Measurements from ENCODE around the gene MYADM. TPM values are rescaled to one million over a fixed set of nuclear protein-coding genes. Genes with fewer than 3 reads are reported as not detected.

MYADM gene
- total and polyA plus RNA-seq, 2 of the 13 experiments (the other 11 are each of a cell fraction or from before 2014, with no cell fraction given), result 19.9 to 38.1 TPM

GRCh38 chr19:53867225-53868090 is at the start of gene MYADM (continued):
- TF ChIP-seq SP5 (CRISPR knock-in tag; IDR thresholded peaks at IDR 0.05; ENCODE audit: borderline replicate concordance, low read depth) (peak; percentile 91), CREB3 (CRISPR knock-in tag; IDR thresholded peaks at IDR 0.05) (no peak), PTBP1 (IDR thresholded peaks at IDR 0.05; ENCODE audit: low read depth, low read length, poor library complexity, severe bottlenecking) (no peak), ZNF772 (CRISPR knock-in tag; IDR thresholded peaks at IDR 0.05) (peak; percentile 91; the same call in 1 of the 2 replicates), ELF4 (CRISPR knock-in tag; IDR thresholded peaks at IDR 0.05; ENCODE audit: borderline replicate concordance) (0 out of 2 replicates have a peak, but pooled peaks have one; percentile 17), WIZ (CRISPR knock-in tag; IDR thresholded peaks at IDR 0.05) (no peak), MTERF4 (CRISPR knock-in tag; IDR thresholded peaks at IDR 0.05) (no peak), ERF (CRISPR knock-in tag; IDR thresholded peaks at IDR 0.05) (peak; percentile 95), MED8 (CRISPR knock-in tag; IDR thresholded peaks at IDR 0.05; ENCODE audit: insufficient replicate concordance) (peak; percentile 26), SRY (CRISPR knock-in tag; IDR thresholded peaks at IDR 0.05) (0 out of 2 replicates have a peak, but pooled peaks have one; percentile 68), ZNF343 (CRISPR knock-in tag; IDR thresholded peaks at IDR 0.05) (no peak), DZIP1 (CRISPR knock-in tag; IDR thresholded peaks at IDR 0.05) (no peak), HMGXB3 (CRISPR knock-in tag; IDR thresholded peaks at IDR 0.05; ENCODE audit: borderline replicate concordance) (peak; percentile 84; the same call in 1 of the 2 replicates), ZNF333 (CRISPR knock-in tag; IDR thresholded peaks at IDR 0.05; ENCODE audit: borderline replicate concordance) (no peak), JARID2 (CRISPR knock-in tag; IDR thresholded peaks at IDR 0.05; ENCODE audit: insufficient replicate concordance) (no peak), ZNF790 (CRISPR knock-in tag; IDR thresholded peaks at IDR 0.05; ENCODE audit: borderline replicate concordance) (no peak), ZNF639 (CRISPR knock-in tag; conservative IDR thresholded peaks at IDR 0.05) (no peak)

Measured in HepG2 (cell line).